T-cell (primary cell): Measurements from ENCODE around the gene MYO3A. TPM values are rescaled to one million over a fixed set of nuclear protein-coding genes. Genes with fewer than 3 reads are reported as not detected.

Source experiments
- ATAC-seq, 4 experiments: fragments of 200-7000 bp in 3 of 4; fragments of 150-1000 bp in 1 of 4; cut with Tn5 transposase; replicated peaks in 1 of 4; 1 replicate in 3 of 4; 2 replicates in 1 of 4; pipeline ENCODE4 v1.10.0; 2021; ENCODE audit warnings: moderate library complexity in 3 of 4, mild to moderate bottlenecking in 2 of 4, moderate number of reproducible peaks in 1 of 4
- CTCF ChIA-PET, 2 donors: fragments of 300-600 bp; sonication (Branson Sonifier 250); formaldehyde crosslinking; loops; one replicate each; lab custom pipeline; 2022; ENCODE audit warnings: antibody characterized with exemption in 2 of 2; lab: Charles Lee
- POLR2A ChIA-PET, 2 donors: fragments of 300-600 bp; sonication (Branson Sonifier 250); formaldehyde crosslinking; loops; one replicate each; lab custom pipeline; 2022; ENCODE audit warnings: antibody characterized with exemption in 2 of 2; lab: Charles Lee
- DNase-seq, 35 experiments: peaks; one replicate each; pipeline versions ENCODE4 v3.0.0 to v3.0.0-alpha.2; 2013 to 2023
- H3K27ac ChIP-seq: one replicate; pipeline ENCODE4 v1.5.1; 2013; ENCODE audit warnings: low read length
- H3K27me3 ChIP-seq, 2 experiments: replicated peaks in 1 of 2; 1 replicate in 1 of 2; 2 replicates in 1 of 2; pipeline versions ENCODE4 v1.6.1 to v1.7.0; 2013; ENCODE audit warnings: low read length in 1 of 2, mixed read lengths in 1 of 2; ENCODE audit not compliant: control insufficient read depth in 2 of 2, insufficient read depth in 2 of 2; ENCODE audit errors: extremely low read depth in 1 of 2
- H3K36me3 ChIP-seq, 2 donors: 1 replicate in 1 of 2; 2 replicates in 1 of 2; pipeline versions ENCODE4 v1.6.1 to v1.7.0; 2013; ENCODE audit warnings: low read length in 1 of 2; ENCODE audit not compliant: control insufficient read depth in 2 of 2, insufficient read depth in 1 of 2; ENCODE audit errors: extremely low read depth in 1 of 2
- H3K4me1 ChIP-seq, 2 experiments: 1 replicate in 1 of 2; 2 replicates in 1 of 2; pipeline versions ENCODE4 v1.6.1 to v1.7.0; 2013; ENCODE audit warnings: low read length in 2 of 2, mixed read lengths in 1 of 2; ENCODE audit not compliant: insufficient read depth in 2 of 2, control insufficient read depth in 1 of 2; ENCODE audit errors: extremely low read depth in 1 of 2
- H3K4me3 ChIP-seq, 2 donors: 1 replicate in 1 of 2; 2 replicates in 1 of 2; pipeline versions ENCODE4 v1.5.1 to v1.7.0; 2013; ENCODE audit warnings: mild to moderate bottlenecking in 2 of 2, low read length in 1 of 2, moderate library complexity in 1 of 2; ENCODE audit not compliant: control insufficient read depth in 1 of 2; ENCODE audit errors: extremely low read depth in 1 of 2
- H3K9me3 ChIP-seq: 2 replicates; pipeline ENCODE4 v1.7.0; 2013
- H3K27ac Mint-ChIP-seq, 2 donors: one replicate each; pipeline ENCODE4 v1.8.0; 2020 to 2021; ENCODE audit warnings: mild to moderate bottlenecking in 2 of 2, mixed read lengths in 2 of 2
- H3K27me3 Mint-ChIP-seq, 2 donors: one replicate each; pipeline ENCODE4 v1.8.0; 2021 to 2022; ENCODE audit warnings: mixed read lengths in 2 of 2
- H3K36me3 Mint-ChIP-seq: one replicate; pipeline ENCODE4 v1.8.0; 2021; ENCODE audit warnings: mixed read lengths
- H3K4me1 Mint-ChIP-seq, 3 donors: one replicate each; pipeline ENCODE4 v1.8.0; 2020 to 2022; ENCODE audit warnings: mixed read lengths in 3 of 3, mild to moderate bottlenecking in 1 of 3
- H3K4me3 Mint-ChIP-seq, 3 donors: one replicate each; pipeline ENCODE4 v1.8.0; 2020 to 2022; ENCODE audit warnings: mild to moderate bottlenecking in 3 of 3, mixed read lengths in 3 of 3, moderate library complexity in 3 of 3
- H3K9me3 Mint-ChIP-seq, 3 donors: one replicate each; pipeline ENCODE4 v1.8.0; 2020 to 2022; ENCODE audit warnings: mixed read lengths in 3 of 3
- WGBS: methylation state at CpG from one replicate; pipeline ENCODE4 v1.1.5; 2013; ENCODE audit warnings: missing lambda C conversion rate; ENCODE audit not compliant: insufficient coverage; 5-methylcytosine and 5-hydroxymethylcytosine counted together
- total RNA-seq, 35 experiments: library from RNA in 6 of 35; stranded (reverse) in 6 of 35; fragments of 120-200 nt in 1 of 35; gene quantifications; one replicate each; pipeline versions ENCODE4 v1.2.1 to v1.2.4 and lab custom pipeline; 2013 to 2026

Gene MYO3A
- total RNA-seq, 5 donors from 2014 or later (not counting 1 experiment from before 2014, with no cell fraction given), result 0.16 to 0.46 TPM; not detected in 3

DNA sequence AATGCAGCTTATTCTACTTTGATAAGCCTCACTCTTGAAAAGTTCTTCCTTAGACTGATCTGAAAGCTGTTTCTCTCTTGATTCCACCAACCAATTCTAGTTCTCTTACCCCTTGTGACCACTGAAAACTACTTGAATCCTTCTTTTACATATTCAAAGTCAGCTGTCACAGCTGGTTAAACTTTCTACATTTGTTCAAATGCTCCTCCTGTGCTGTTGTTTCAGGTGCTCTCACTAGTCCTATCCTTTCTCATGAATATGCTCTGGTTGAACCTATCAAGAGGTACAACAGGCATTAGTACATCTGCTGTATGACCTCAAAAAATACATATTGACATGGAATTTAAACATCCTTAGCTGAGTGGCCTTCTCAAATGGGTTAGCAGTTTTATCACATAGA, 91.5 kb downstream of the MYO3A start:
- no peaks in the 10 kb centered on the region for H3K36me3 Mint-ChIP-seq
- no peak overlapping the region for H3K27ac Mint-ChIP-seq
- Histone ChIP-seq H3K27ac (no peak overlapping the region), H3K4me3 (no peak overlapping the region), H3K27me3 (no peaks in the 10 kb centered on the region), H3K9me3 (no peaks in the 10 kb centered on the region), H3K36me3 (no peaks in the 10 kb centered on the region), H3K4me1 (no peaks in the 10 kb centered on the region)
- ChIA-PET POLR2A (no interaction called here), CTCF (no interaction called here)
- DNase-seq, result no peak
- H3K4me1 Mint-ChIP-seq, result no peaks in the 10 kb centered on the region
- no peak overlapping the region for H3K4me3 Mint-ChIP-seq
- peaks cover 0 to 3% (median 0%) of the 10 kb centered on the region in 3 donors for H3K9me3 Mint-ChIP-seq
- no peak for ATAC-seq
- no peaks in the 10 kb centered on the region for H3K27me3 Mint-ChIP-seq

- Histone ChIP-seq H3K9me3 (no peaks in the 10 kb centered on the region), H3K36me3 (no peaks in the 10 kb centered on the region), H3K27ac (no peak overlapping the region), H3K4me3 (no peak overlapping the region), H3K27me3 (no peaks in the 10 kb centered on the region), H3K4me1 (no peaks in the 10 kb centered on the region)
- ChIA-PET POLR2A (no interaction called here), CTCF (no interaction called here)
- DNase-seq, result no peak
- ATAC-seq, result no peak
- H3K4me1 Mint-ChIP-seq, result no peaks in the 10 kb centered on the region
- H3K4me3 Mint-ChIP-seq, result no peak overlapping the region
- peaks cover 0 to 5% (median 0%) of the 10 kb centered on the region in 3 donors for H3K9me3 Mint-ChIP-seq
- H3K36me3 Mint-ChIP-seq, result no peaks in the 10 kb centered on the region
- WGBS, result no CpG with 5 or more reads among the region's 3 CpGs
- no peak overlapping the region for H3K27ac Mint-ChIP-seq
- peaks cover 0 to 7% of the 10 kb centered on the region in 2 donors for H3K27me3 Mint-ChIP-seq
Measured at GRCh38 chr10:26029858-26030257, 95.8 kb downstream of the MYO3A start.

GRCh38 chr10:26031300-26031699, 97.3 kb downstream of the MYO3A start:
- H3K4me3 Mint-ChIP-seq, result no peak overlapping the region
- H3K4me1 Mint-ChIP-seq, result no peaks in the 10 kb centered on the region
- H3K9me3 Mint-ChIP-seq, result peaks cover 0 to 5% (median 0%) of the 10 kb centered on the region in 3 donors
- DNase-seq, result no peak
- H3K9me3 ChIP-seq, result no peaks in the 10 kb centered on the region
- peaks cover 0 to 9% of the 10 kb centered on the region in 2 donors for H3K27me3 Mint-ChIP-seq
- H3K27me3 ChIP-seq, result no peaks in the 10 kb centered on the region
- H3K36me3 Mint-ChIP-seq, result no peaks in the 10 kb centered on the region
- H3K27ac Mint-ChIP-seq, result no peak overlapping the region
- WGBS, result 67% methylated on average over 1 of the region's 3 CpGs
- ChIA-PET POLR2A (no interaction called here), CTCF (no interaction called here)
- H3K4me1 ChIP-seq, result no peaks in the 10 kb centered on the region
- ATAC-seq, result no peak
- H3K36me3 ChIP-seq, result no peaks in the 10 kb centered on the region
- H3K4me3 ChIP-seq, result no peak overlapping the region
- no peak overlapping the region for H3K27ac ChIP-seq

DNA sequence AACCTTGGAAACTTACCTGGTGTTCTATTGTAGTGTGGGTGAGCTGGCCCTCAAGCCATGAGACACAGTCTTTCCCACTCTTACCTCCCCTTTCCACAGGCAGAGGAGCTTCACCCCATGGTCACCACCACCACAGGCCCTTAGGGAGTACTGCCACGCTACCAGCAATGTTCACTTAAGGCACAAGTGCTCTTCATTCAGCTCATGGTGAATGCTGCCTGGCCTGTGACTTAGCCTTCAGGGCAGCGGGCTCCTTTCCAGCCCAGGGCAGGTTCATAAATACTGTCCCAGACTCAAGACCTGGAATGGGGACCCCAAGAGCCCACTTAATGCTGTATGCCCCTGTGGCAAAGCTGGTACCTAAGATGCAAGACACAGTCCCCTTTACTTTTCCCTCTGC, 109.4 kb downstream of the MYO3A start:
- ChIA-PET POLR2A (no interaction called here), CTCF (no interaction called here)
- Mint-ChIP-seq H3K27me3 (no peaks in the 10 kb centered on the region), H3K9me3 (peaks cover 4 to 23% (median 8%) of the 10 kb centered on the region in 3 donors), H3K4me3 (no peak overlapping the region), H3K4me1 (no peaks in the 10 kb centered on the region), H3K36me3 (no peaks in the 10 kb centered on the region), H3K27ac (no peak overlapping the region)
- no peak for DNase-seq
- H3K4me3 ChIP-seq, result no peak overlapping the region
- no peaks in the 10 kb centered on the region for H3K9me3 ChIP-seq
- 47% methylated on average over 2 of the region's 2 CpGs for WGBS
- no peak overlapping the region for H3K27ac ChIP-seq
- no peaks in the 10 kb centered on the region for H3K4me1 ChIP-seq
- peaks cover 0 to 8% of the 10 kb centered on the region in 2 experiments for H3K27me3 ChIP-seq
- ATAC-seq, result no peak
- H3K36me3 ChIP-seq, result no peaks in the 10 kb centered on the region

DNA sequence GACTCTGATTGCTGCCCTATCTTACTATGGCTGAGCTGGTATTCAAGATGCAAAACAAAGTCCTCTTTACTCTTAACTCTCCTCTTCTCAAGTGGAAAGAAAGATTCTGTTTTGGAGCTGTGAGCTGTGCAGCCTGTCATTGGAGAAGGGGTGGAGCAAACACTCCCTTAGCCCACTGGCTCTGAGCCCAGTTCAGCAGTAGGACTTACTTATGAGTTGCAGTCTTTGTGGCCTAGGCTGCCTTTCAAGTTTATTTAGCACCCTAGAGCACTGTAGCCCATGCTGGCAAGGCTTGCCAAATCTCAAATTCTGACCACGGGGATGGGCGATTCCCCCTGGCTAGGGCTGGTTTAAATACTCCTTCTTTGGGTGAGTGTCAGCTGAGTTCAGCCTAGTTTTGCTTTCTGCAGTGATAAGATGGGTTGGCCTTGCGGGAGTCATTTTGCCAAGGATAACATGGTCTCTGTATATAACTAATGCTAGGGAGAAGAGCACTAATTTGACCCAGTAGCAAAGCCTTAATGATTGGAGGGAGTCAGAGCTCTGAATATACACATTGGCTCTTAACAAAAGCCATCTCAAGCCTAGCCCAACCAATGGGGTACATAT, 110.2 kb downstream of the MYO3A start:
- 89% methylated on average over 2 of the region's 3 CpGs for WGBS
- Histone ChIP-seq H3K9me3 (no peaks in the 10 kb centered on the region), H3K4me1 (no peaks in the 10 kb centered on the region), H3K27ac (no peak overlapping the region), H3K36me3 (no peaks in the 10 kb centered on the region), H3K4me3 (no peak overlapping the region), H3K27me3 (peaks cover 0 to 8% of the 10 kb centered on the region in 2 experiments)
- Mint-ChIP-seq H3K9me3 (peaks cover 4 to 20% (median 6%) of the 10 kb centered on the region in 3 donors), H3K27ac (no peak overlapping the region), H3K36me3 (no peaks in the 10 kb centered on the region), H3K4me1 (no peaks in the 10 kb centered on the region), H3K27me3 (peaks cover 0 to 2% of the 10 kb centered on the region in 2 donors), H3K4me3 (no peak overlapping the region)
- CTCF ChIA-PET, result no interaction called here
- POLR2A ChIA-PET, result no interaction called here
- DNase-seq (no peak), ATAC-seq (no peak)

DNA sequence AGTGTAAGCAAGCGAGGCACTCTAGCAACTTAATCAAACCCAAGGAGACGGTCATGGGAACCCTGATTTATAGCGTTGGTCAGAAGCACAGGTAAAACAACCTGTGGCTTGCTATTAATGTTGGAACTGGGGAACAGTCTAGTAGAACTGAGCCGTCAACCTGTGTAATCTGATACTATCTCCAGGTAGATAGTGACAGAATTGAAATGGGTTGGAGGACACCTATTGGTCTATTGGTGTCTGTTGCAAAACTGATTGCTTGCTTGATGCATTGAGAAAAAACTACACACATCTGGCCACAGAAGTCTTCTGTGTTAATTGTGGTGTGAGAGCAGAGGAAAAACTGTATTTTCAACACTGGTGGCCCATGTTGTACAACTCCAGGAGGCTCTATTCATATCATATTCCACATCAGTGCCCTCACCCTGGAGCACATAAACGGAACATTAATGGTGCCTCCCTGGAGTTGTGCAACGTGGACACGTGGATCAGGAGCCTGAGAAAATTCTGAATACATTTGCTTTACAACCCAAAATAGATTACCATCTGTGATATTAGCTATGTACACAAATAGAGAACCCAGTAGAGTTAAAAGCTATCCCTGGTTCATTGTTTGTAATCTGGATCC, 112.2 kb downstream of the MYO3A start:
- ChIA-PET POLR2A (no interaction called here), CTCF (no interaction called here)
- no peak overlapping the region for H3K27ac Mint-ChIP-seq
- Histone ChIP-seq H3K4me1 (no peaks in the 10 kb centered on the region), H3K4me3 (no peak overlapping the region), H3K9me3 (no peaks in the 10 kb centered on the region), H3K27ac (no peak overlapping the region), H3K36me3 (no peaks in the 10 kb centered on the region), H3K27me3 (peaks cover 0 to 8% of the 10 kb centered on the region in 2 experiments)
- 93% methylated on average over 4 of the region's 7 CpGs for WGBS
- no peaks in the 10 kb centered on the region for H3K4me1 Mint-ChIP-seq
- H3K9me3 Mint-ChIP-seq, result peaks cover 2 to 11% (median 4%) of the 10 kb centered on the region in 3 donors
- peaks cover 3% of the 10 kb centered on the region in 2 donors for H3K27me3 Mint-ChIP-seq
- H3K4me3 Mint-ChIP-seq, result no peak overlapping the region
- DNase-seq (no peak), ATAC-seq (no peak)
- H3K36me3 Mint-ChIP-seq, result no peaks in the 10 kb centered on the region
